ENCODE measurements around the gene DLG2.
A peak's percentile ranks its signal among the peaks of the same experiment; 100 is the strongest.

DLG2 gene

DNA sequence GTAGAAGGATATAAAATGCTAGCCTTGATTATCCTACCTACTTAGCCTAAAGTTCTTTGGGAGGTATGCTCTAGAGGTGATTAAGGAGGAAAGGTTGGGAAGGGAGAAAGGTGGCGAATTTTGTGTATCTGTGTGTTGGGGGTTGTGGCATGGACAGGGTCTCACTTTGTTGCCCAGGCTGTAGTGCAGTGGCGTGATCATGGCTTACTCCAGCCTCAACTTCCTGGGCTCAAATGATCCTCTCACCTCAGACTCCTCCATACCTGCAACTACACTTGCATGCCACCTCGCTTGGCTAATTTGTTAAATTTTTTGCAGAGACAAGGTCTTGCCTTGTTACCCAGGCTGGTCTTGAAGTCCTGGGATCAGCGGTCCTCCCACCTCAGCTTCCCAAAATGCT lies 1094.8 kb downstream of the DLG2 start:
- no peak for DNase-seq

DNA sequence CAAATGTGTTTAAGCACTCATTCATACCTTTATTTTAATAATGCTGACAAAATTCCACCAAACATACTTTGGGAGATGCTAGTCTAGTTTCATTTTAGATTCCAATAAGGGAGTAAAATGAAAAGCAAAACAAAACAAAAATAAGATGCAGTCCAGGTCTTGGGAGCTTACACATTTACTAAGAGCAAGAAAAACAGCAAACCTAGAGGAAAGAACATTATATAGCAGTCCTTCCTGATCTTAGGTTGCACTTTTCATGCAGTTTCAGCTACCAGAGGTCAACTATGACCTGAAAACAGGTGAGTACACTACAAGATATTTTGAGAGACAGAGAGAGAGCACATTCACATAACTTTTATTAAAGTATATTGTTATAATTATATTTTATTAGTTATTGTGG lies 1100.9 kb downstream of the DLG2 start:
- DNase-seq, result no peak

GRCh38 chr11:84524422-84525051 lies 1102.6 kb downstream of the DLG2 start:
- DNase-seq, result peak; percentile 17

GRCh38 chr11:84522331-84522730 lies 1104.8 kb downstream of the DLG2 start:
- no peak for DNase-seq

DNA sequence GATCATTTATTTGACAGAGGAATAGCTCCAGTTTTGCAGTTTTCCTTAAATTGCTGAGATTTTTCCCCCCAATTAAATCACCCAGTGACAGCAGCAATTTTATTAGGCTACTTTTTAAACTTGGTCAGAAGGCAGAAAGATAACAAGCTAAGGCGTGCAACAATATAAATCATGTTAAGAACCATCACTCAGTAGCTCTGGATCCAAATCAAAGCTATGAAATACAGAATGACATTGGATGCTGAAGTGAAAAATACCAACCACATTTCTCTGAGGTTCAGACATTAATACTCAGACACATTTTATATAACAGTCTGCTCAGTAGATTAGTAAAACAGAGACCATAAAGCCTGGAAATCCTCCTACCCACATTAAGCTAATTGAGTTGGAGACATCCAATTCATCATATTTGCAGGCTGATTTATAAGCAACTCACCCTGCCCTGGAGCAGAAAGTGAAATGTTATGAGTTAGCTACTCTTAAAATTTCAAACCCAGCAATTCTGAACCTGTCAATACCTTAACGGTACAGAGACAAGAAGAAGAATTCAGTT lies 1108.4 kb downstream of the DLG2 start:
- DNase-seq, result no peak

GRCh38 chr11:84514436-84514835 lies 1112.7 kb downstream of the DLG2 start:
- DNase-seq, result no peak

- DNase-seq, result no peak
Measured at GRCh38 chr11:84503503-84503902, 1123.6 kb downstream of the DLG2 start.

DNA sequence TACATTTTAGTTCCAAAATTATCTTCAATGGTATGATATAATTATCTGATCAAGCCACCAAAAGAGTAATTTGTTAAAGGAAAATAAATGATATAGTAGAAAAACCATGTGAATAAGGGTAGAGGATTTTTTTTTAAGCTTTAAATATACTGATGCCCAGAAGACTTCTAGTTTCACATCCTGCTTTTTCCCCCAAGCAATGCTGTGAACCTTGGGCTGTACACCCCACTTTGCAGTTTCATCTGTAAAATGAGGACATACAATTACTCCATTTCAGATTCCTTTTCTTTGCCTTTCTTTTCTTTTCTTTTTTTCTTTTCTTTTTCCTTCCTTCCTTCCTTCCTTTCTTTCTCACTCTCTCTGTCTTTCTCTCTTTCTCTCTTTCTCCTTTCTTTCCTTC lies 1125.4 kb downstream of the DLG2 start:
- DNase-seq, result no peak

DNA sequence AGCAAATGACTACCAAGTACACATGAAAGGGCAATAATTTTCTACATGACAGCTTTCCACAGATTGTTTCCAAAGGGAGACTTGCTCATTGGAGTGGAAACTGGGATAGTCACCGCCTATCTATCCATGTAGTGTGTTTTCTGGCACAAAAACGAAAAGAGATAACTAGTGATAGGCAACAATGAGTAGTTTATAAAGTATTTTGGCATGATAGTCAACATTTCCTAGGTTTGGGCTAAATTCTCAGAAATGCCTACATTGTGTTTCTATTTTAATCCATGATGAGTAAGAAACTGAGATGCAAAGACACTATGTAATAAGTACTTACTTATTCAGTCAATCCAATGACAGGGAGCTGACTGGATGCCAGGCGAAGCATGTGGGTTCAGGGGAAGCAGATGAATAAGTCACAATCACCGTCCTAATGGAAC lies 1129.1 kb downstream of the DLG2 start:
- peak; percentile 82 for DNase-seq

DNA sequence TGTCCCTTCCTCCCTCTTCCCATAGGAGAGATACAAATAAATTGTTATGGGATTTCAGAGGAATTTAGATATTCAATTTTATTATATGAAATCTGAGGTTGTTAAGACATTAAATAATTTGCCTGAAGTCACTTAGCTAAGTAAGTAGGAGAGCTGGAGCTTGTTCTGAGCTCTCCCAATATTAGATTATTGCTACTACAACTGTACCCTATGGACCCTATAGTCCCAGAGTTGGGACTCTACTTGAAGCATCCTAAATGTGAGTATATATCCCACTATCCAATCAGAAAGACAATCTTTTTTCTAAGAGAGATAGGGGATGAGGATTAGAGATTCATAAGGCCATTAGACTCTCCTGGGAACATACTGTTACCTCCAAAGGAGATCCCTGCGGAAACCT lies 1130.0 kb downstream of the DLG2 start:
- DNase-seq, result no peak

- DNase-seq, result no peak
Measured at GRCh38 chr11:84496122-84496521, 1131.0 kb downstream of the DLG2 start.

GRCh38 chr11:84480131-84480530 lies 1147.0 kb downstream of the DLG2 start:
- DNase-seq, result no peak

GRCh38 chr11:84476581-84476980 lies 1150.6 kb downstream of the DLG2 start:
- no peak for DNase-seq

DNA sequence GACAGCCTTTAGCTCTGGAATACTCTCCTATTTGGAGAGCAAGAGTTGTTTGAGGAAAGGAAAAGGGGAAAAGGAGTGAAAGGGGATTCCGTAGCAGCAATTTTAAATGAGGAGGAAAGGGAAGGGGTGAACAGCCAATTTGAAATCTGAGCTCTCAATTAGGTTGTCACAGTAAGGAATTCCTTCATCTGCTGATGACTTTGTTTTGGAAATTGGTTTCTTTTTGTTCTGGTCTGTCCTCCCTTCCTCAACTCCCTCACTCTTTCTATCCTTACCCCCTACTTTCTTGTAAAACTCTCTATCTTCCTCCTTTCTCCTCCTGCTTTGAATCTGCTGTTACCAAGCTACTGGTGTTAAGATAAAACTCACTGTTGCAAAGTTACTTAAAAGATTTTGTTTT lies 1155.6 kb downstream of the DLG2 start:
- DNase-seq, result no peak

DNA sequence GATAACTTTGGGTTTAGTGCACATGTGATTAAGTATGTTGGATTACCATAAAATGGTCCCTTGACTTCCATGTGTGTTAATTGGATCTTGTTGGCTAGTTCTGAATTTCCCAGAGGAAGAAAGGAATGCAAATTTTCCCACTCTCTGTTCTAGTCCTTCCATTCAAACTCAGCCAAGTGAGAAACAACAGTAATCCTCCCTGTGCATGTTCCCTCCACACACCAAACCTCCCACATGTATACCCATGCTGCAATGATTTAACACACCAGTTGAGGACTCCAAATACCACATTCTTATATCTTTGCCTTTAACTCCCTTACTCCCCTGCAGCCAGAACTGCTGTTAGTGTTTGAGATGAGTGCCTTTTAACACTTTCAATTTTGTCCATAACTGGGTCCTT lies 1158.9 kb downstream of the DLG2 start:
- DNase-seq, result peak; percentile 3

DNA sequence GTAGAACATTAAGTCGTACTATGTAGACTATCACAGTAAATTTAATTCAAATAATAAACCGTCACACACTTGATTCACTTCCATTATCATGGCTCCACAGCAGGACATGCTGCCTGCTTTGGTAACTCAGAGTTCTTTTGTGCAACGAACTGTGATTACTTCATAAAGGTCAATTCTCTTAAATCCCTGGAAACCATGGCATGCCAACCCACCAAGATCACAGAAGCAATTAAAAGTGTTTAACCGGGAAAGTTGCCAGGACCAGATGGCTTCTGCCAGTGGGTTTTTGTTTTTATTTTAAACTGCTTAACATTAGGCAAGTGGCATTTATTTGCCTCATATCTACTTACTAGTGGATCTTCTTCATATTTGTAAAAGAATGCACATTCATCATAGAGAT lies 1162.1 kb downstream of the DLG2 start:
- DNase-seq, result no peak

DNA sequence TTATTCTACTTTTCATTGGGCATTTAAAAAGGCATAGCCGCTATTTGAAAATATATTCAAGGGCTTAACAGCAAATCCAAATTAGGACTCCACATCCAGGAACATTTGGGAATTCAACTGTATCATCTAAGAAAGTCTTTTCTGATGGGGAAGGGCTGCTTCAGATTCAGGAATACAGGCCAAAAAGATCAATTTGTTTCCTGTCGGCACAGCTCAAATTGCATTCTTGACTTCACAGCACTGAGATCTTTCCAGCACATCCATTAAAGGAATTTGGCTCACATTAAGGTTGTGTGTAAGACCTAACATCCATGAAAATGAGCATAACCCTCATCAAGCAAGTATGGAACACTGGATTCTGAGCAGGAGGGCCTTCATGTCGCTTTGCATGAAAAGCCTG lies 1171.5 kb downstream of the DLG2 start:
- DNase-seq, result no peak

GRCh38 chr11:84452211-84452610 lies 1174.9 kb downstream of the DLG2 start:
- DNase-seq, result no peak

- no peak for DNase-seq
Measured at GRCh38 chr11:84438565-84438964, 1188.6 kb downstream of the DLG2 start.

DNA sequence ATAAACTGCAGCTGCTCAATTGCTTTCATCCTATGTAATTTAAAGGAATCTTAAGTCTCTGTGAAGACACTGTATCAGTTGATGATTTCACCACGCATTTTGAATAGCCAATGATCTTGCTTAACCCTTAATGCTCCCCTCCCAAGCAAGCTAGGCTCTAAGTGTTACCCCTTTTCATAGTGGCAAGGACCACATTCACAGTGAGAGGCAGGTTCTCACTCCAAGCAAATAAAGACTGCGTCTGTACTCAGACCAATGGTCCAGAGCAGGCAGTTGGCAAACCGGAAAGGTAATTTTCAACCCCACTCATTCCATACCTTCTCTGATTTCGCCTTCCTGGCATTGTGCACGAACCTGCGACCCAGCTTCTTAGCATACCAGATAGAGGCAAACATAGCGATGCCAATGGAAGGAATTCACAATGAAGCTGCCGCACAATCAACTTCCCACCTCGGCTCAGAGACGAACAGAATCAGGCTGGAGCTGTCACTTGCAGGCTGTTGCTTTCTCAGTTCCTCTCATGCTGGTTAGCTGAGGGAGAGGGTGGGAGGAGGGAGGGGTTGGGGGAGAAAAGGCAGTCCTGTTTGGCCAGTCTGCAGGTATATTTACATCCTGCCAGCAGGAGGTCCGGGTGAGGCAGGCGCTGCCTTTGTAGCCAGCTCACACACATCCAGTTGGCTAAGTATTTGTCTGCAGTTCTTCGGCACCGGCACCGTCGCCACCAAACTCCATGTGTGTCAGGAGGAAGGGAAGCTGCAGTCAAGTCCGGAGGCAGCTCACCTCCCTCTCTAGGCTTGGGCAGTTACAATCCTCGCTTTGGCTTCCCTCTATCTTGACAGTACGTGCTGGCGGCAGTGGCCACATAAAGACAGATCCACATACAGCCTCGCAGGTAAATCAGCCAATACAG lies 1189.8 kb downstream of the DLG2 start:
- DNase-seq, result peak; percentile 4

DNA sequence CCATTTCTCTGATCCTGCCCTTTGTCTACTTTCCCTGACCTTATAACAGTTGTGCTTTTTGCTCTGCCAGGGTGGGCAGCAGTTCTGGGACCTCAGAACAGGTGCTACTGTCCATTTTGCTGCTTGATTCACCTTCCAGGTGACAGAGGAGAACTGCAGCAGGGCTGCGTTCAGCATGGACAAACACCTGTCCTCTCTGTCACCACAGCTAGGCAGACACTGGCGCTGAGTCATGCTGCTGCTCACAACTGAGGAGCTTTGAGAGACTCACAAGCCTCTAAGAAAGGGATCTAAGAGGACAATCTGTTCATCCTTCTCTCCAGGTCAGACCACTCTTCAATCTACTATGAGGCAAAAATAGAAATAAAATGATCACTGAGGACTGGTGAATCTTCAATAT lies 1196.5 kb downstream of the DLG2 start:
- no peak for DNase-seq

- DNase-seq, result no peak
Measured at GRCh38 chr11:84425673-84426072, 1201.5 kb downstream of the DLG2 start.

DNA sequence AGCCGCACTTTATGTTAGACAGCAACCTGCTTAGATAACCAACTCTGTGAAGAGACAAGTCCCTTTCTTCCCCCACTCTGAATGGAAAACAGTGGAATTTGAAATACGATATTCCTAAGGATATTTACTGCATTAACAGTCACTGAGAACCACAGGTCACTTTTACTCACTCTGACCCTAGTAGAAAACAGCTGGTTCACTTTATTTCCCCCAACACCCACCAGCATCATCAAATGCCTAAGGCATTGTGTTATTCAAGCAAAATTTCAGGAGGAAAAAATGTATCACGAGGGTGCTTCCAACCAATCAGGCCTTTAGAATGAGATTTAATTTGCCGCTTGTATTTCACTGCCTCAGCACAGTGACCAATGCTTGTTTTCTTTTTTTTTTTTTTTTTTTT lies 1206.9 kb downstream of the DLG2 start:
- DNase-seq, result no peak

DNA sequence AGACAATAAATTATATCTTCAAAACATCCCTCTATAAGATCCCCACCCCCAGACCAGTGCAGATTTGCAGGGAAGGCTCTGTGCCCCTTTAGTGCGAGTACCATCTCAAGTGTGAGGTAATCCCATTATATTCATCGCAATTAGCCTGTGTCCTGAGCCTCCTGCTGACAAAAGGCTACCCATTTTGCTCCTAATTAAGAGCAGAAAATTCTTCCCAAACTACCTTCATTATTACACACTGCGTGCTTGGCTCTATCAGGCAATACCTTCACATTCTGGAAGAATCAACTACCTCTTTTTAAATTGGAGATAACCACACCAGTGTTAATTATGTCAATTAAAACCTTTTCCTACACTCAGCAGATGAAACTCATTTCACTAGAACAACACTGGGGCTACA lies 1207.5 kb downstream of the DLG2 start:
- no peak for DNase-seq

Data from kidney glomerular epithelial cell (primary cell).